NCI-H748 treated with DMSO at 0.1 percent for 48 hours (cell line): ENCODE results near the gene FAM241B.

ENCODE experiments used
- DNase-seq: peaks from one replicate; lab custom pipeline; 2025; lab: John Stamatoyannopoulos, UW

Gene FAM241B

DNA sequence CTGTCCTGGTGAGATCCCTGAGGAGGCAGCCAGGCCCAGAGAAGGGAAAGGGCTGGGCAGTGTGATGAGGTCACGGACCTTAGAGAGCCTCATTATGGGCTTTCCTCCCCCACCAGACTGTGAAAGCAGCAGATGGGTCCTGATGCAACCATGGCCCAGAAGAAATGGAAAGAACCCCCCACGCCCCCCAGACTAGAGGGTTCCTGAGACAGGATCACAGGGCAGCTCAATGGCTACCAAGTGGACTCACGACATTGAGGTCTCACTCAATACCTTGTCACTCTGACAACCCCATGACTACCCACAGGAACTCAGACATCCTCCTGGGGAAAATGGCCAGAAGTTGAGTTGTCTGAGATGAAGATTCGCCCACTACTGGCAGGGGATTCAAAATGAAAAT, 36.7 kb downstream of the FAM241B start:
- DNase-seq, result no peak

DNA sequence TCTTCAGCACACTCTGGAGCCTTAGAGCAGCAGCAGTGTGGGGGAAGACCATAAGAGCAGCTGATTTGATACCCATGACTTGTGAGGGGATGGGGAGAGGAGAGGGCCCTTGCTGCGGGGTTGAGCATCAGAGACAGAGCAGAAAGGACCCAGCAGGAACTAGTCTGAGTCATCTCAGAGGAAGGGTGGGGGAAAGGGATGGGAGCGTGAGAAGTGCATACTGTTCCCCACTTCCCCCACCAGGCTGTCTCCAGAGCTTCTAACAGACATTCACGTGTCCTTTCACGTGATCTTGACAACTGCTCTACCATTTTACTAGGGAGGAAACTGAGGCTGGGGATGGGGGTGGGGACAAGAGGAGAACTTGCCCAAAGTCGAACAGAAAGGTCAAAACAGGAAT, 38.7 kb downstream of the FAM241B start:
- DNase-seq, result no peak

DNA sequence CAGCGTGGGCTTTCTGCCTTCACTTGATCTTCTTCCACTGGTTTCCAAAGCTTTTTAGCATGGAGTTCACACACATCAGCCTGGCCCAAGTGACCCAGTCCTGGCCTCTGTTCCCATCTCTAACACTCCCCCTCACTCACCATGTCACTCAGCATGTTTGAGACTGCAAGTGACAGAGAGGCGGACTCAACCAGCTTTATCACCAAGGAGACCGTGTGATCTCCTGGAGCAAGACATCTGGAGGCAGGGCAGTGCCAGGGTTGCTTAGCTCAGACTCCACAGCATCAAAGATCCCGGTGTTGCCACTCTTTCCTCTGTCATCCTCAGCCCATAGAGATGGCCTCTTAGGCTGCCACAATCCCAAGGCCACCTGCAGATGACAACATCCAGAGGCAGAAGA, 39.4 kb downstream of the FAM241B start:
- no peak for DNase-seq

DNA sequence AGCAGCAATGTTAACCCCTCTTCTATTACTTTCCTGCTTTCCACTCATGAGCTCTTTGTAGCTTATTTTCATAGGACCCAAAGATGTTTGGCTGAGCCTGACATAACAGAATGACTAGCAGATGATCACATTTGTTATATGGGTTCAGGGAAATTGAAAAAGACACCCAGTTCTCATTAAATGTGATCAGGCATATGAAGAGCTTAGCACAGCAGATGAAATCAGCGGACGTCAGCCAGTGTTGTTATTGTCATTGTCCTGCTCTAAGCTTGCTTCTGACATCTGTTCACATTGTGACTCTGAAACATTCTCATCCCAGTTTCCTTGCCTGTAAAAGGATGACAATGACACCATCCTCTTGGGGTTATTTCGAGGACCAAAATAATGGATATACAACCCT, 43.5 kb downstream of the FAM241B start:
- no peak for DNase-seq

DNA sequence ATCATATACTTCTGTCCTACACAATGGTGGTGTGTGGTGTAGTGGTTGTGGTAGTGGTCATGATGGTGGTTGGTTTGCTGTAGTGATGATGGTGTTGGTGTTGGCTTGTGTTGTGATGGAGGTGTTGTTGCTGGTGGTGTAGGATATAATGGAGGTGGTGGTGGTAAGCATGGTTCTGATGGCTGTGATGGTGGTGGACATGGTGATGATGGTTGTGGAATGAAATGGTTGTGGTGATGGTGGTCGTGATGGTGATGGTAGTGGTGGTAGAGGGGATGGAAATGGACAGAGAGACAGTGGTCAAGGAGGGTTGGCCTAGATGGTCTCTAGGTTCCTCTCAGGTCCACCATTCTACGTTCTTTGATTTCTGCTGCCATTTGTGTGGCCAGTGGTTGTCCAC, 44.7 kb downstream of the FAM241B start:
- no peak for DNase-seq

DNA sequence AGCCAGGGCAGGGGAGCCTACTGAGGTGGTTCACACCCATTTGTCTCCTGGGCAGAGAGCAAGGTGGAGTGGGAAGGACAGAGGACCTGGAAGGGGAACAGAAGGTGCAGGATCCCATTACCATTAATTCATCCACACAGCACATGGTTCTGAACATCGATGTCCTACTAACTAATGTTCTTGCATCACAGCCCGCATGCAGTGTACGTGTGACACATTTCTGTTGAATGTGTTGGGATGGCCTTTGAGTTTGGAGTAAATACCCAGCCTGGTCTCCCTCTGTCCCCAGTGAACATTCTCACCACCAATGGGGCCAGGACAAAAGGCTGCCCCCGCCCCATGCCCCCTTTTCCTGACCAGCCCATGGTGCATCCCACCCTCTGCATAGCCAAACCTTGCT, 46.3 kb downstream of the FAM241B start:
- no peak for DNase-seq

DNA sequence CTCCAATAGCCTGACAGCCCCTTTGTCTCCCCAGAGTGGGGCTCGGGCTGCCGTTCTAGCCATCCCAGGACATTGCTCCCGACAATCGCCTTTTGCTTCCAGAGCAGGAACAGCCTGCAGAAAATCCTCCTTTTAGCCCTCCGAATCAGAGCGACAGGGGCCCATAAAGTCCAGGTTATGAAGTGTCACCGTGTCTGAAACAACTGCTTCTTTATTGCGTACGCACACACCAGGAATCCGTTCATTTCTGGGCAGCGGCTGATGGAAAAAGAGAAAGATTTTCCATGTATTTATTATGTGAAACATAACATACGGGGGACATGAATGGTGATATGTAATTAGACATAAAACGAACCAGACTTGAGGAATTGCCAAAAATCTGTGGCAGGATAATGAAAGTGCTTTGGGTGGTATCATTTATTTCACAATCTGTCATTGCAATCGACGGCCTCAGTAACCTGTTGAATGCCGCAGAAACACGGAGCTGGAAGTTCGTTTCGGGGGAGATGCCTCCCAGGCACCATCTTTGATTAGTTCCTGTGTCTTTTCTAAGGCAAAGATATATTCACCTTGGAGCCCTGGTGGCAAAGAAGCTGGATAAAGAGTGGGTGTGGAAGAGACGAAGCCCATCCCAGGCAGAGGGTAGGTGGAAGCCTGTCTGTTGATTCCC, 48.1 kb downstream of the FAM241B start:
- DNase-seq, result no peak

DNA sequence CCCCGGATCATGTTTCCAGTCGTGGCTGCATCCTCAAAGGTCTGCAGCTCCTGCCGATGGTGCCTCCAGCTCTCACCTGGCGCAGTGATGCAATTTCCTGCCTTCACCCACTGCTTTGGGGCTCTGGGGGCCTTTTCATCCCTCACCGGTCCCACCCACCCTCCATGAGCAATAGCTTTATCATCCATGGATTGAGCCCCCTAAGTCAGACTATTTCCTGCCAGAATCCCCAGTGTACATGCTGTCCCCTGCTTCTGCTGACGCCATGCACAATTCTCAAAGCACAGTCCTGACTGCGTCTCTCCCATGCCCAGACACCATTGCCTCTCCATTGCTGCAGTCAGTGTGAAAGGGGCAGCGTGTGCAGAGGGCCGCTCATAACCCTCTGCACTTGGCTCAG, 49.7 kb downstream of the FAM241B start:
- no peak for DNase-seq

DNA sequence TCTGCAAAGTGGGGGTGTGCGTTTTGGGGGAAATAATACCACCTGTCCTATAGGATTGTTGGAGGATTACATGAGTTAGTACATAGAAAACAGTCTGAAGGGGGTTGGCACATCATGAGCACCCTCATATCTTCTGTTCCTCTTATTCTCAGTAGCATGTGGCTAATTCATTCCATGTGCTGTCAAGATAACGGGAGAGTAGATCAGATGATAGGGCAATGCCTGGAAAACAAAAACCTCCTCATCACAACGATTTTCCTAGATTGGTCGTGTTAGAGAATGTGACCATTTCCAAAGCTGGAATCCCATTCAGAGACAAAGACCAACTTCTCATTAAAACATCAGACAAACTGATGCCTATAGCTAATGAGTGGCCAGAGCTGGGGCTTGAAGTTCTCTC, 50.6 kb downstream of the FAM241B start:
- no peak for DNase-seq

DNA sequence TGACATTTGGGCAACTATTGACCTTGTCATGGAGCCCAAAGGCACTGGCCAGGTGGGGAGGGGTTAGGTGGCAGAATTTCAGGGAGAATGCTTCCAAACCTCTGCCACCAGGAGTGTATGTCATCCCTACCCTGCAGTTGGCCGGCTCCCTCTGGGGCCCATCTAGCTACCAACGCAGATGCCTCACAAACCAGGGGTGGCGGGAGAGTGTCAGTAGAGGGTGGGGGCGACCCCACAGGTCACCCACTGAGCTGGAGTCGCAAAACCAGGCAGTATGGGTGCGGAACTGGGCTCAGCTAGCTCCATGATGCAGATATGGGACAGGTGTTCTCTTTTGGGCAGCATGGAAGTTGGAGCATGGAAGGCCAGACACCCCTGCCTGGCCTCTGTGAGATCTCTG, 51.4 kb downstream of the FAM241B start:
- no peak for DNase-seq

DNA sequence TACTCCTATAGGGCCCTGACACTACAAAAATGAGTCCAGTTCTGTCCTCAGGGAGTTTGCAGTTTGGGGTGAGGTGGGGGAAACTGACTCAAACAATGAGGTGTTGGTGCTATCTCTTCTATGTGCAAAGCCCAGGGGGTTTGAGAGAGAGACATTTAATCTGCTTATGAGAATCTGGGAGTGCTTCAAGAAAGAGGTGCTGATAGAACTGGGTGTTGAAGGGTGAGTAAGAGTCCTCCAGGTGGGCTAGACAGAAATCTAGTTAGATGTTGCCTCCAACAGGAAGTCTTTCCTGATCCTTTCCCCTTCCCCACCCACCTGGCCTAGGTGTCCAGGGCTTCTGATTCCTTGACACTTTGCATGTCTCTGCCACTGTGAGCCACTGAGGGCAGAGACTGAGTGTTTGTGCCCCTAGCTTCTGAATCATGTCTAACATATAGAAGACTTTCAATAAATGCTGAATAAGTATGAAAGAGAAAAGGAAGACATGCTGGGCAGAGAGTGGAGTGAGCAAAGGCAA, 53.0 kb downstream of the FAM241B start:
- no peak for DNase-seq
